K562 (cell line): Measurements from ENCODE around the gene TTC28. TPM values are rescaled to one million over a fixed set of nuclear protein-coding genes. Genes with fewer than 3 reads are reported as not detected.

Experiments used
- ATAC-seq: fragments of 200-7000 bp; cut with Tn5 transposase; 3 replicates; pipeline ENCODE4 v1.9.1; 2020; ENCODE audit warnings: moderate library complexity
- BruUV-seq: library from RNA; stranded (reverse); fragments of 400-500 nt; replicated peaks from 2 replicates; lab custom pipeline; 2021; lab: Mats Ljungman, UMichigan
- CTCF ChIA-PET: fragments of 300-600 bp; formaldehyde crosslinking; extraction: SDS; loops from one replicate; lab custom pipeline; 2021; ENCODE audit warnings: low intra/inter-chr PET ratio; lab: Yijun Ruan, JAX
- POLR2A ChIA-PET: fragments of 300-600, 350-650 bp; sonication (Branson Sonifier 250); formaldehyde crosslinking; extraction: SDS; loops from one replicate; lab custom pipeline; 2021; ENCODE audit warnings: antibody characterized with exemption, inconsistent platforms; lab: Yijun Ruan, JAX
- DNase-seq, 4 experiments: peaks; one replicate each; pipeline versions ENCODE4 v3.0.0 to v3.0.0-alpha.2; 2011 to 2018; ENCODE audit warnings: low spot score in 3 of 4, mixed read lengths in 3 of 4; ENCODE audit errors: extremely low read depth in 1 of 4
- FAIRE-seq: peaks from 2 replicates; lab custom pipeline; 2011; peaks lifted over from hg19 to GRCh38; lab: Jason Lieb, UNC
- H2AFZ ChIP-seq: 2 replicates; pipeline ENCODE4 v1.6.0; 2011; ENCODE audit warnings: low read depth, low read length, control low read depth, inconsistent platforms
- H3K27ac ChIP-seq: fragments of 200-600 bp; 3 replicates; pipeline ENCODE4 v1.8.0; 2011; ENCODE audit warnings: low read depth, mild to moderate bottlenecking, control low read depth, inconsistent platforms, low read length, moderate library complexity, mixed read lengths; ENCODE audit errors: extremely low read depth
- H3K27me3 ChIP-seq, 2 experiments: fragments of 300-600 bp in 1 of 2; 2 replicates in 1 of 2; 3 replicates in 1 of 2; pipeline versions ENCODE4 v1.6.0 to v1.8.0; 2011; ENCODE audit warnings: inconsistent platforms in 2 of 2, low read length in 2 of 2, mild to moderate bottlenecking in 1 of 2, mixed read lengths in 1 of 2, moderate library complexity in 1 of 2; ENCODE audit not compliant: control insufficient read depth in 2 of 2, insufficient read depth in 2 of 2
- H3K36me3 ChIP-seq: fragments of 300-600 bp; 3 replicates; pipeline ENCODE4 v1.8.0; 2011; ENCODE audit warnings: mild to moderate bottlenecking, low read length, inconsistent platforms; ENCODE audit not compliant: control insufficient read depth, insufficient read depth
- H3K4me1 ChIP-seq, 2 experiments: fragments of 200-600 bp in 1 of 2; replicated peaks in 1 of 2; 2 replicates in 1 of 2; 3 replicates in 1 of 2; pipeline versions ENCODE4 v1.5.1 to v1.8.0; 2011; ENCODE audit warnings: inconsistent platforms in 2 of 2, low read length in 2 of 2, mild to moderate bottlenecking in 1 of 2, mixed read lengths in 1 of 2, moderate library complexity in 1 of 2; ENCODE audit not compliant: control insufficient read depth in 2 of 2, insufficient read depth in 2 of 2
- H3K4me2 ChIP-seq: 2 replicates; pipeline ENCODE4 v1.6.1; 2011; ENCODE audit warnings: low read length, control low read depth, inconsistent platforms, mixed read lengths; ENCODE audit not compliant: insufficient read depth
- H3K4me3 ChIP-seq: fragments of 200-600 bp; sonication (generic), shearing (Covaris generic); 2 replicates; pipeline ENCODE4 v1.5.1; 2016; ENCODE audit warnings: control low read depth, inconsistent platforms
- H3K79me2 ChIP-seq: fragments of 200-600 bp; 3 replicates; pipeline ENCODE4 v1.8.0; 2011; ENCODE audit warnings: low read length, inconsistent platforms; ENCODE audit not compliant: control insufficient read depth, insufficient read depth
- H3K9ac ChIP-seq, 2 experiments: 2 replicates each; pipeline versions ENCODE4 v1.6.0 to v1.6.1; 2011; ENCODE audit warnings: low read depth in 2 of 2, low read length in 2 of 2, control low read depth in 1 of 2, inconsistent platforms in 1 of 2, mild to moderate bottlenecking in 1 of 2, mixed read lengths in 1 of 2; ENCODE audit not compliant: insufficient read depth in 1 of 2
- H3K9me1 ChIP-seq: one replicate; pipeline ENCODE4 v1.6.0; 2011; ENCODE audit warnings: inconsistent platforms, mild to moderate bottlenecking, low read length, moderate library complexity; ENCODE audit not compliant: control insufficient read depth, insufficient read depth
- H3K9me3 ChIP-seq: replicated peaks from 2 replicates; pipeline ENCODE4 v1.5.1; 2011; ENCODE audit warnings: low read depth, low read length, inconsistent platforms; ENCODE audit not compliant: control insufficient read depth, insufficient read depth
- H4K20me1 ChIP-seq: replicated peaks from 2 replicates; pipeline ENCODE4 v1.6.1; 2011; ENCODE audit warnings: low read length, inconsistent platforms, mixed read lengths; ENCODE audit not compliant: control insufficient read depth, insufficient read depth
- RBM34 ChIP-seq: fragments of 200-400 bp; formaldehyde crosslinking; IDR thresholded peaks from 2 replicates; pipeline ENCODE4 v1.6.1; 2018; ENCODE audit warnings: low read length, borderline replicate concordance; ENCODE audit not compliant: insufficient read depth
- REST ChIP-seq, 2 experiments: fragments of 450-650 bp; formaldehyde crosslinking in 1 of 2; IDR thresholded peaks; 2 replicates each; pipeline versions ENCODE4 v1.4.0 to v1.6.1; 2014 to 2020; ENCODE audit warnings: mild to moderate bottlenecking in 2 of 2, borderline replicate concordance in 1 of 2, low read depth in 1 of 2
- RHOXF2B ChIP-seq: fragments of 250-450 bp; sonication (Bioruptor Pico); conservative IDR thresholded peaks from 2 replicates; pipeline ENCODE4 v1.5.1; 2021
- RNF219 ChIP-seq: fragments of 250-450 bp; sonication (Bioruptor Pico); IDR thresholded peaks from 2 replicates; pipeline ENCODE4 v1.5.0; 2022; ENCODE audit warnings: mild to moderate bottlenecking
- ZNF445 ChIP-seq: fragments of 250-450 bp; sonication (Bioruptor Pico); IDR thresholded peaks from 2 replicates; pipeline ENCODE4 v1.4.0; 2020; ENCODE audit warnings: low read depth, mild to moderate bottlenecking, moderate library complexity
- ZNF699 ChIP-seq: fragments of 250-450 bp; sonication (Bioruptor Pico); IDR thresholded peaks from 2 replicates; pipeline ENCODE4 v1.8.0; 2021; ENCODE audit warnings: mild to moderate bottlenecking, moderate library complexity; ENCODE audit not compliant: insufficient replicate concordance
- WGBS: fragments of 100-300 bp; shearing (Covaris generic); methylation state at CpG from one replicate; pipeline ENCODE4 v1.1.6; 2016; ENCODE audit warnings: low coverage, mixed read lengths; ENCODE audit not compliant: insufficient coverage; ENCODE audit errors: missing lambda C conversion rate; 5-methylcytosine and 5-hydroxymethylcytosine counted together
- in situ Hi-C: fragments of 300-500 bp; cut with MboI; formaldehyde crosslinking; loops from 4 replicates; pipeline ENCODE4 v1.15.0; 2018; ENCODE audit warnings: inconsistent platforms, mixed read lengths
- intact Hi-C: fragments of 100-400 bp; cut with micrococcal nuclease; formaldehyde crosslinking; loops from 2 replicates; pipeline ENCODE4 v1.14.2; 2022
- polyA plus RNA-seq, 8 experiments: library from polyadenylated mRNA; depleted of rRNA in 4 of 8; stranded (reverse) in 5 of 8; unstranded in 3 of 8; fragments of >200 nt; fragmentation: Nextera tagmentation in 2 of 8; fragmentation: Illumina TruSeq in 1 of 8; extraction: Ambion mirVana in 2 of 8; extraction: Trizol in 1 of 8; gene quantifications; 2 replicates each; pipeline versions ENCODE4 v1.2.1 to v1.2.3, GENCODE V29; 2011 to 2014; ENCODE audit warnings: inconsistent platforms in 1 of 8, missing spikeins in 1 of 8
- total RNA-seq, 7 experiments: library from RNA; depleted of rRNA in 6 of 7; stranded (reverse); fragments of >200 nt in 6 of 7; fragmentation: Illumina TruSeq in 2 of 7; extraction: Trizol in 2 of 7; gene quantifications; 2 replicates each; pipeline versions ENCODE4 v1.2.1 to v1.2.3, GENCODE V29; 2011 to 2021; ENCODE audit warnings: low replicate concordance in 1 of 7

The TTC28 gene
- total and polyA plus RNA-seq, 9 of the 15 experiments (the other 6 are each of a cell fraction or from before 2014, with no cell fraction given), result 0.22 to 10.7 (median 3.1) TPM

- no peak for TF ChIP-seq RHOXF2B (CRISPR knock-in tag)
- TF ChIP-seq REST (IDR thresholded peaks at IDR 0.05; ENCODE audit: borderline replicate concordance), result no peak
- TF ChIP-seq REST (CRISPR knock-in tag; IDR thresholded peaks at IDR 0.05; ENCODE audit: low read depth), result no peak
These were observed 473.7 kb downstream of the TTC28 start (continued) for GRCh38 chr22:28205926-28206325.

- no peaks in the 10 kb centered on the region for H3K79me2 ChIP-seq
- CTCF ChIA-PET, result no interaction called here
- POLR2A ChIA-PET, result no interaction called here
- no peak for FAIRE-seq
- H4K20me1 ChIP-seq, result no peaks in the 10 kb centered on the region
- no peaks in the 10 kb centered on the region for H3K9me1 ChIP-seq
- no peak for DNase-seq
- 0% methylated on average over 1 of the region's 1 CpG for WGBS
- no peaks in the 10 kb centered on the region for H3K9me3 ChIP-seq
- H3K4me2 ChIP-seq, result no peak overlapping the region
- no peak for ATAC-seq
- H3K9ac ChIP-seq, result no peak overlapping the region
- BruUV-seq, result no TSS peak
- in situ Hi-C loops, result no loop called here
- intact Hi-C loops, result no loop called here
- no peaks in the 10 kb centered on the region for H3K4me1 ChIP-seq
- no peak overlapping the region for H2AFZ ChIP-seq
- no peak overlapping the region for H3K27ac ChIP-seq
- no peaks in the 10 kb centered on the region for H3K36me3 ChIP-seq
- H3K27me3 ChIP-seq, result no peaks in the 10 kb centered on the region
- no peak overlapping the region for H3K4me3 ChIP-seq
- TF ChIP-seq RBM34 (no peak), RNF219 (CRISPR knock-in tag) (no peak), ZNF699 (CRISPR knock-in tag) (no peak), ZNF445 (no peak)
These were observed 475.3 kb downstream of the TTC28 start for GRCh38 chr22:28204382-28204781.
